ENCODE measurements around the gene NHS. TPM values are rescaled to one million over a fixed set of nuclear protein-coding genes. Genes with fewer than 3 reads are reported as not detected.

The NHS gene
- total RNA-seq, 1 donor from 2014 or later = 27.8 TPM

DNA sequence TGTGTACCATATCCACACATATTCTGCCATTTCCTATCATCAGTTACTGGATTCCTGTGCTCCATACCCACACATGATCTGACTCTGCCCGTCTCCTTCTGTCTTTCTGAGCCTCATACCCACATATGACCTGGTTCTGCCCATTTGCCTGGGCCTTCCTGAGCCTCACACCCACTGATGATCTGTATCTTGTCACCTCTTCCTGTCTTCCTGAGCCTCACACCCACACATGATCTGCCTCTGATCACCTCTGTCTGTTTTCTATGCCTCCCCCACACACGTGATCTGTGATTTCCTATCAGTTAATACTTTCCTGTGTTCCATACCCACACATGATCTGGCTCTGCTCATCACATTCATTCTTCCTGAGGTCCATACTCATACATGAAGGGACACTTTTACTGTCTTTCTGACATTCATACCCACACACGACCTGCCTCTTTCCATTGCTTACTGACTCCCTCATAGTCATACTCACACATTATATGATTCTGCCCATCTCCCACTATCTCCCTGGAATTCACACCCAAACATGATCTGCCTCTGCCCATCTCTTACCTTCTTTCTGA, 394.8 kb downstream of the NHS start:
- H3K27me3 Mint-ChIP-seq = no peaks in the 10 kb centered on the region
- no peaks in the 10 kb centered on the region for H3K4me1 Mint-ChIP-seq (ENCODE audit: unreplicated experiment)
- DNase-seq (ENCODE audit: extremely low spot score, unreplicated experiment) = no peak
- H3K4me3 Mint-ChIP-seq = no peak overlapping the region
- no peaks in the 10 kb centered on the region for H3K9me3 Mint-ChIP-seq
- TF ChIP-seq CTCF (conservative IDR thresholded peaks at IDR 0.05) = no peak
- no peaks in the 10 kb centered on the region for H3K36me3 Mint-ChIP-seq
- H3K27ac Mint-ChIP-seq = no peak overlapping the region

GRCh38 chrX:17773221-17773876, 398.3 kb downstream of the NHS start:
- no peak for TF ChIP-seq CTCF (conservative IDR thresholded peaks at IDR 0.05)
- H3K27ac Mint-ChIP-seq = no peak overlapping the region
- H3K36me3 Mint-ChIP-seq = no peaks in the 10 kb centered on the region
- no peak for DNase-seq (ENCODE audit: extremely low spot score, unreplicated experiment)
- no peaks in the 10 kb centered on the region for H3K9me3 Mint-ChIP-seq
- no peaks in the 10 kb centered on the region for H3K27me3 Mint-ChIP-seq
- H3K4me1 Mint-ChIP-seq (ENCODE audit: unreplicated experiment) = no peaks in the 10 kb centered on the region
- no peak overlapping the region for H3K4me3 Mint-ChIP-seq

DNA sequence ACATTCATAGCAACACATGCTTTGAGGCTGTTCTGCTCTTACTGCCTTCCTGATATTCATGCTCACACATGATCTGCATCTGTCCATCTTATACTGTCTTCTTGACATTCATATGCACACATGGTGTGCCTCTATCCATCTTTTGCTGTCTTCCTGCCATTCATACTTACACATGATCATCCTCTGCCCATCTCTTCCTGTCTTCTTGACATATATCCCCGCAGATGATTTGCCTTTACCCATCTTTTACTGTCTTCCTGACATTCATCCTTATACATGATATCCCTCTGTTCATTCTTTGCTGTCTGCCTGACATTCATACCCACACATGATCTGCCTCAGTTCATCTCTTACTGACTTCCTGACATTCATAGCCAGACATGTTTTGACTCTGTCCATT, 399.1 kb downstream of the NHS start:
- H3K4me3 Mint-ChIP-seq = no peak overlapping the region
- H3K36me3 Mint-ChIP-seq = no peaks in the 10 kb centered on the region
- no peaks in the 10 kb centered on the region for H3K9me3 Mint-ChIP-seq
- no peak overlapping the region for H3K27ac Mint-ChIP-seq
- H3K27me3 Mint-ChIP-seq = no peaks in the 10 kb centered on the region
- no peaks in the 10 kb centered on the region for H3K4me1 Mint-ChIP-seq (ENCODE audit: unreplicated experiment)
- no peak for DNase-seq (ENCODE audit: extremely low spot score, unreplicated experiment)
- TF ChIP-seq CTCF (conservative IDR thresholded peaks at IDR 0.05) = no peak

DNA sequence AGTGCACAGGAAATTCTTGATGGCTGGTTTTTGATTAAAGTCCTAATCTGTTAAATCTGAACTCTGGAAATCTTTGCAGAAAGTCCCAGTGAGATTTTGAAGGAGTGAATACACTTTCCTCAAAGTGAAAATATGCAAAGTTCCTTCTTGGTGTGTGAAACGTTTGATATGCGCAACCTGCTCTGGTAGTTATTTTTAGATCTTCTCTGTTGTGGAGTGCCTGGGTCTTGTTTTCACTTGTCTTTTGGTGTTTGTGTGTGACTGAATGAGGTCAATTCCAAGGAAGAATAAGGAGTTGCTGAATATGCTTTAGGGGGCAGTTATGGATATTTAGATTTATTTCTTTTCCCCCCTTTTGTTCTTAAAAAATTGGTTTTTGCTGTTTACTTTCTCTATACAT, 404.0 kb downstream of the NHS start:
- no peak for DNase-seq (ENCODE audit: extremely low spot score, unreplicated experiment)
- H3K27me3 Mint-ChIP-seq = no peaks in the 10 kb centered on the region
- H3K9me3 Mint-ChIP-seq = peaks cover 5% of the 10 kb centered on the region
- H3K4me1 Mint-ChIP-seq (ENCODE audit: unreplicated experiment) = no peaks in the 10 kb centered on the region
- H3K27ac Mint-ChIP-seq = no peak overlapping the region
- H3K4me3 Mint-ChIP-seq = no peak overlapping the region
- no peak for TF ChIP-seq CTCF (conservative IDR thresholded peaks at IDR 0.05)
- H3K36me3 Mint-ChIP-seq = no peaks in the 10 kb centered on the region

GRCh38 chrX:17779434-17779833, 404.4 kb downstream of the NHS start:
- no peak overlapping the region for H3K4me3 Mint-ChIP-seq
- no peak overlapping the region for H3K27ac Mint-ChIP-seq
- H3K36me3 Mint-ChIP-seq = no peaks in the 10 kb centered on the region
- no peaks in the 10 kb centered on the region for H3K27me3 Mint-ChIP-seq
- DNase-seq (ENCODE audit: extremely low spot score, unreplicated experiment) = no peak
- no peaks in the 10 kb centered on the region for H3K4me1 Mint-ChIP-seq (ENCODE audit: unreplicated experiment)
- no peak for TF ChIP-seq CTCF (conservative IDR thresholded peaks at IDR 0.05)
- peaks cover 5% of the 10 kb centered on the region for H3K9me3 Mint-ChIP-seq

Small RNA genes lying within 50 kb of the gene (microRNA-seq; reads per million reads assigned to microRNA genes)
- not detected for gene MIR4768

Data from type B pancreatic cell (in vitro differentiated cells).